Esophagus (tissue), 2 donors: ENCODE measurements around the gene NUCB2. TPM values are rescaled to one million over a fixed set of nuclear protein-coding genes. Genes with fewer than 3 reads are reported as not detected.

Source experiments
- H3K27ac ChIP-seq, 2 donors: one replicate each; pipeline ENCODE4 v1.5.1; 2013; ENCODE audit warnings: low read depth in 2 of 2, mild to moderate bottlenecking in 2 of 2, inconsistent platforms in 1 of 2, low read length in 1 of 2, moderate library complexity in 1 of 2
- H3K27me3 ChIP-seq, 2 donors: one replicate each; pipeline ENCODE4 v1.6.1; 2013; ENCODE audit warnings: low read length in 2 of 2, control low read depth in 1 of 2, mild to moderate bottlenecking in 1 of 2; ENCODE audit not compliant: insufficient read depth in 2 of 2, control insufficient read depth in 1 of 2
- H3K36me3 ChIP-seq, 2 donors: one replicate each; pipeline ENCODE4 v1.6.1; 2013; ENCODE audit warnings: low read length in 1 of 2; ENCODE audit not compliant: control insufficient read depth in 2 of 2, insufficient read depth in 2 of 2
- H3K4me1 ChIP-seq, 2 donors: one replicate each; pipeline ENCODE4 v1.6.1; 2013; ENCODE audit warnings: low read length in 1 of 2; ENCODE audit not compliant: control insufficient read depth in 2 of 2, insufficient read depth in 2 of 2
- H3K4me3 ChIP-seq, 2 donors: one replicate each; pipeline ENCODE4 v1.5.1; 2013; ENCODE audit warnings: low read length in 2 of 2, mild to moderate bottlenecking in 2 of 2, low read depth in 1 of 2, moderate library complexity in 1 of 2
- H3K9me3 ChIP-seq, 2 donors: one replicate each; pipeline ENCODE4 v1.6.1; 2013; ENCODE audit warnings: mild to moderate bottlenecking in 2 of 2, low read depth in 1 of 2, low read length in 1 of 2, moderate library complexity in 1 of 2; ENCODE audit not compliant: control insufficient read depth in 2 of 2, insufficient read depth in 1 of 2
- WGBS, 2 donors: extraction: QIAGEN DNeasy Blood & Tissue Kit; methylation state at CpG; one replicate each; pipeline ENCODE4 v1.1.7; 2013; 5-methylcytosine and 5-hydroxymethylcytosine counted together
- polyA plus RNA-seq, 2 donors: library from polyadenylated mRNA; stranded (reverse); fragments of 200-250 nt; gene quantifications; one replicate each; pipeline ENCODE4 v1.2.3, GENCODE V29; 2013
- donor health status: healthy with polysubstance abuse.
- donor health status: Bipolar disorder and iron deficiency.

Gene NUCB2
- polyA plus RNA-seq, 2 donors: 174 to 326 TPM

GRCh38 chr11:17371614-17372013 lies 95.1 kb downstream of the NUCB2 start:
- Histone ChIP-seq H3K4me1 (peaks cover 0 to 3% of the 10 kb centered on the region in 2 donors), H3K4me3 (no peak overlapping the region), H3K27ac (no peak overlapping the region), H3K9me3 (peaks cover 7 to 37% of the 10 kb centered on the region in 2 donors), H3K36me3 (peaks cover 3 to 21% of the 10 kb centered on the region in 2 donors), H3K27me3 (no peaks in the 10 kb centered on the region)
- 59 to 66% methylated on average over 3 of the region's 3 CpGs for WGBS, 2 donors

GRCh38 chr11:17375547-17375946 lies 99.0 kb downstream of the NUCB2 start:
- Histone ChIP-seq H3K27me3 (no peaks in the 10 kb centered on the region), H3K4me1 (no peaks in the 10 kb centered on the region), H3K4me3 (no peak overlapping the region), H3K27ac (no peak overlapping the region), H3K36me3 (peaks cover 0 to 6% of the 10 kb centered on the region in 2 donors), H3K9me3 (peaks cover 7 to 19% of the 10 kb centered on the region in 2 donors)
- WGBS, 2 donors: 89 to 96% methylated on average over 5 of the region's 5 CpGs

- 64 to 73% methylated on average over 3 of the region's 3 CpGs for WGBS, 2 donors
- H3K27me3 ChIP-seq: no peaks in the 10 kb centered on the region
- H3K27ac ChIP-seq: no peak overlapping the region
- peaks cover 0 to 6% of the 10 kb centered on the region in 2 donors for H3K36me3 ChIP-seq
- H3K9me3 ChIP-seq: peaks cover 7 to 17% of the 10 kb centered on the region in 2 donors
- H3K4me1 ChIP-seq: no peaks in the 10 kb centered on the region
- H3K4me3 ChIP-seq: no peak overlapping the region
Measured at GRCh38 chr11:17376493-17376892, 100.0 kb downstream of the NUCB2 start.

- Histone ChIP-seq H3K9me3 (peaks cover 0 to 3% of the 10 kb centered on the region in 2 donors), H3K27me3 (no peaks in the 10 kb centered on the region), H3K36me3 (no peaks in the 10 kb centered on the region), H3K4me1 (peaks cover 0 to 2% of the 10 kb centered on the region in 2 donors), H3K27ac (peak overlapping the region; percentile 46 to 72), H3K4me3 (no peak overlapping the region)
- 49 to 57% methylated on average over 2 of the region's 2 CpGs for WGBS, 2 donors
Measured at GRCh38 chr11:17378655-17379054, 102.1 kb downstream of the NUCB2 start.

DNA sequence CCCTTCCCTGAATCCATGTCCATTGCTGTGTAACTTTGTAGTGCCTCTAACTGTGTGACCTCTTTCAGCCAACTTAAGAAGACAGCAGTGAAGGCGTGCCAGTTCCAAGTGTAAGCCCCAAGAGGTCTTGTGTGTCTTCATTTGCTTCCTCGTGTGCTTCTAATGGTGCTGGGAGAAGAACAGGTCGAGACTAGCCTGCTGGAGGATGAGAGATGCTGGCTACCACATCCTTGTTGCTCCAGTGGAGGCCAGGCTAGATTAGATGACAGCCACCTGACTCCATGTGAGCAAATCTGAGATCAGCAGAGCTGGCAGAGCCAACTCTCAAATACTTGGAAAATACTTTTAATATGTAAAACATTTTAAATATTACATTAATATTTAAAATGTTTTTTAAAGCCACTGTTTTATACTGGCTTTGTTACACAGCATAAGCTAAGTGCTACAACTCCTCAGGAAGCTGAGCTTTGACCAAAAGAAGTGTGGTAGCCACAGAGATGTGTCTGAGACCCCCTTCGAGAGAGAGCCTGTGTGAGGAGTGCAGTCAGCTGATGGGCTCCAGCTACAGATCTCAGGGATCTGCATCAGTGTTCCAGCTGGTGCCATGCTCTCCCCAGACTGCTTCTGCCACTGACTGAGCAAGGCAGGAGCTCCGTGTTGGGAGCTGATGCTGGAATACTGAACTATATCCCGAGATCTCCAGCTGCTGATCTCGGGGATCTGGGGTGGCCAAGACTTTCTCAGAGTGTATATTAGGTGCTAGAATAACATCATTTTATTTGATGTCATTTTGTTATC lies 103.0 kb downstream of the NUCB2 start:
- peak overlapping the region in 1 of 2 donors; percentile 36 for H3K27ac ChIP-seq
- no peaks in the 10 kb centered on the region for H3K36me3 ChIP-seq
- H3K9me3 ChIP-seq: no peaks in the 10 kb centered on the region
- peaks cover 0 to 2% of the 10 kb centered on the region in 2 donors for H3K4me1 ChIP-seq
- WGBS, 2 donors: 75 to 81% methylated on average over 7 of the region's 7 CpGs
- H3K27me3 ChIP-seq: no peaks in the 10 kb centered on the region
- H3K4me3 ChIP-seq: no peak overlapping the region

DNA sequence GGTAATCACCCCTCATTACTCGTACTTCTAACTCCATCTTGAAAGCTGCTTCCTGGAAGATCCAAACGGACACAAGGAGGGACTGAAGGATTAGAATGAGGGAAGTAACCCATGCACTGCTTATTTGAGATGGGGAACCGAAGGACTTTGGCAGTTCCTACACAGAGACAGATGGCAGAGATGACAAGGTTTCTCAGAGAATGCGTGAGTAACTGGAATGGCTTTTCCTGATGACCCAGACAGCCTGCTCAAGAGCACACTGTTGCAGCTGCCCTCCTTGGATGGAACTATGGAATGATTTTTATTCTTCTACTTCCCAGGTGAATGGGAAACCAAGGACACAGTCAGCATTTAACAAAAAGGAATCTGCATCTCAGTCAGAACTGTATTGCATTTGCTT lies 104.6 kb downstream of the NUCB2 start:
- Histone ChIP-seq H3K27ac (no peak overlapping the region), H3K4me1 (peaks cover 0 to 2% of the 10 kb centered on the region in 2 donors), H3K27me3 (no peaks in the 10 kb centered on the region), H3K9me3 (no peaks in the 10 kb centered on the region), H3K36me3 (no peaks in the 10 kb centered on the region), H3K4me3 (no peak overlapping the region)
- WGBS, 2 donors: 72 to 77% methylated on average over 4 of the region's 4 CpGs

Other genes with a start within 250 kb of the NUCB2 start
- gene RPS13, start 199.1 kb upstream of the NUCB2 start, polyA plus RNA-seq: 1,000 to 10,000 TPM; 1,256 to 1,933 TPM
- 1 to 10 TPM; 5.6 to 6.5 TPM for gene PIK3C2A, start 68.8 kb upstream of the NUCB2 start, polyA plus RNA-seq
- gene NCR3LG1, start 75.1 kb downstream of the NUCB2 start, polyA plus RNA-seq: under 1 TPM; 0.71 TPM
- gene KCNJ11, start 111.9 kb downstream of the NUCB2 start, polyA plus RNA-seq: under 1 TPM; 0.67 to 0.71 TPM
- gene ABCC8, start 200.1 kb downstream of the NUCB2 start, polyA plus RNA-seq: under 1 TPM; 0.10 to 0.29 TPM